Smooth muscle cell of trachea (primary cell): ENCODE results near the gene C19orf33. TPM values are rescaled to one million over a fixed set of nuclear protein-coding genes. Genes with fewer than 3 reads are reported as not detected.

Experiments
- total RNA-seq: library from RNA; depleted of rRNA; stranded (reverse); fragments of >200 nt; gene quantifications from 2 replicates; pipeline ENCODE4 v1.2.1, GENCODE V29; 2014

The C19orf33 gene
- not detected in 2 replicates for total RNA-seq

GRCh38 chr19:38303517-38304351 lies at the start of gene C19orf33:
TSS of gene C19orf33 (plus strand) at chr19:38304251. CDS start at chr19:38304262, 11 bp downstream.

GRCh38 chr19:38264486-38265212 lies 39.4 kb upstream of the C19orf33 start, which contains the start of gene SPINT2:
TSS of gene SPINT2 (plus strand) at chr19:38264573. CDS start at chr19:38264893, 320 bp downstream.

GRCh38 chr19:38315657-38316476 lies 11.8 kb downstream of the C19orf33 start, which contains the start of gene YIF1B:
TSS of gene YIF1B (minus strand) at chr19:38315947. CDS start at chr19:38315917, 30 bp downstream.

GRCh38 chr19:38319421-38320258 lies 15.6 kb downstream of the C19orf33 start, which contains the start of gene KCNK6:
TSS of gene KCNK6 (plus strand) at chr19:38319845. CDS start at chr19:38319951, 106 bp downstream.

Other genes starting within 250 kb of the C19orf33 start
- 1.3 and 2.2 TPM in 2 replicates for gene DPF1, start 80.0 kb upstream of the C19orf33 start, total RNA-seq
- gene PPP1R14A, start 47.9 kb upstream of the C19orf33 start, total RNA-seq: 0.15 and 0.99 TPM in 2 replicates
- 1.8 and 3.1 TPM in 2 replicates for gene SPINT2, start 39.7 kb upstream of the C19orf33 start, total RNA-seq
- 67.3 and 73.1 TPM in 2 replicates for gene YIF1B, start 11.7 kb downstream of the C19orf33 start, total RNA-seq
- 1.5 and 3.6 TPM in 2 replicates for gene KCNK6, start 15.6 kb downstream of the C19orf33 start, total RNA-seq
- 0.44 and 2.0 TPM in 2 replicates for gene CATSPERG, start 31.6 kb downstream of the C19orf33 start, total RNA-seq
- gene PSMD8, start 70.3 kb downstream of the C19orf33 start, total RNA-seq: 302 and 326 TPM in 2 replicates
- gene GGN, start 83.8 kb downstream of the C19orf33 start, total RNA-seq: 0.29 and 1.2 TPM in 2 replicates
- 0.66 and 2.9 TPM in 2 replicates for gene SPRED3, start 84.4 kb downstream of the C19orf33 start, total RNA-seq
- 11.9 and 12.6 TPM in 2 replicates for gene FAM98C, start 98.8 kb downstream of the C19orf33 start, total RNA-seq
- not detected in 2 replicates for gene RASGRP4, start 122.0 kb downstream of the C19orf33 start, total RNA-seq
- gene RYR1, start 129.4 kb downstream of the C19orf33 start, total RNA-seq: under 0.01 TPM in 2 replicates